GM20000 (cell line): ENCODE measurements around the gene CNPY1.

Source experiments
- DNase-seq: peaks from one replicate; pipeline ENCODE4 v3.0.0; 2012; ENCODE audit warnings: low spot score
- CTCF ChIP-seq: IDR thresholded peaks from 2 replicates; pipeline ENCODE4 v1.5.1; 2012; ENCODE audit warnings: mild to moderate bottlenecking, control low read depth; ENCODE audit errors: extremely low read depth, missing control alignments

Gene CNPY1

DNA sequence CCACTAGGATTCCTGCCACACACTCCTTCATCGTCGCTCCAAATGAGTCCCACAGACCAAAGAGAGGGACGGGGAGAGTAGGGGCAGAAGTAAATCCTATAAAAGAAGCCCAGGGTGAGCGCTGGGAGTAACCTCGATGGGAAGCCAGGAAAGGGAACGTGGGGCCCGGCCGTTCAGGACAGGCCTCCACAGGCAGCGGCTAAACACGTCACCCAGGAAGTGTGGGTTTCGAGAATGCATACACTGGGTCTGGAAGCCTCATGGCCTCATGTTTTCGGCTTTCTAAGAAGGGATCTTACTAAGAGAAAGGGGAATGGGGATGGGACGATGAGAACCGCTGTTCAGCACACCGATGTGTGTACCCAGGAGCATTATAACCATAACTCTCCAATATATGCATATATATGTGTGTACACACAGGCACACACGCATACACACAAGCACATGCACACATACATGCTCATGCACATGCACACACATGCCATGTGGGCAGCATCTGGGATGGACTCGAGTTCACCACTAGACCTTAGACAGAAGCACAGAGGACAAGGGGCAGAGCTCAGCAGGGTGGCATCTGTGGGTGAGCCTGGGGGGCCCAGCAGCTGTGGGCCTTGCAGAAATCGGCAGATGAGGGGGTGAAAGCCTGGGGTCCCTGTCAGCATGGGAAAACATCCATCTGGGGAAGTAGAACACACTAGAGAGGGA is 14.8 kb upstream of the CNPY1 start:
- DNase-seq = no peak
- no peak for TF ChIP-seq CTCF

DNA sequence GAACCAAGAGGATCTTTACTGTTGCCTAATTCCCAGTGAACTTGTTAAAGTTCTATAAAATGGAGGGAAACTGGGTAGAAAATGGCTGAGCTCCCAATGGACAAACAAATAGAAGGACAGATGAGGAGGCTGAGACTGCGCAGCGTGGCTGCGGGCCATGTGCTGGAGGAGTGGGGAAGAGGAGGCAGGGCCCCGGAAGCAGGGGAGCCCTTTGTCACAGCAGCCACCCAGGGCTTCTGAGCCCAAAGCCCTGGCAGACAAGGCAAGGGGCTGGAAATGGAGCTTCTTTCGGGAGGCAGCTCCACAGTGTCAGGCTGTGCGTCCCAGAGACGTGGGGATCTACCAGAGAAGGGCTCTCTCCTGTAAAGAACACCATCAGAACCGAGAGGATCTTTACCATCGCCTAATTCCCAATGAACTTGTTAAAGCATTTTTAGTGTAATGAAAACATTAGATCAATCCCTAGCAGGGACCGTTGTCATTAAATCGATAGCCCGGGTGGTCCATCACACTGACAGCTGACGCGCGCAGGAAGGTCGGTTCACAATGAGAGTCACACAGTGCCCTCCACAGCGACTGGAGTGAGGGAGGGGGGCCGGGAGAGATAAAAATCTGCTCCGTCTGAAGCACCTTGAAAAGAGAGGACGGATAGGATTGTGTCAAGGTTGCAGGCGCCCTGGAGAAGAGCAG is 14.0 kb upstream of the CNPY1 start:
- no peak for TF ChIP-seq CTCF
- DNase-seq = no peak

DNA sequence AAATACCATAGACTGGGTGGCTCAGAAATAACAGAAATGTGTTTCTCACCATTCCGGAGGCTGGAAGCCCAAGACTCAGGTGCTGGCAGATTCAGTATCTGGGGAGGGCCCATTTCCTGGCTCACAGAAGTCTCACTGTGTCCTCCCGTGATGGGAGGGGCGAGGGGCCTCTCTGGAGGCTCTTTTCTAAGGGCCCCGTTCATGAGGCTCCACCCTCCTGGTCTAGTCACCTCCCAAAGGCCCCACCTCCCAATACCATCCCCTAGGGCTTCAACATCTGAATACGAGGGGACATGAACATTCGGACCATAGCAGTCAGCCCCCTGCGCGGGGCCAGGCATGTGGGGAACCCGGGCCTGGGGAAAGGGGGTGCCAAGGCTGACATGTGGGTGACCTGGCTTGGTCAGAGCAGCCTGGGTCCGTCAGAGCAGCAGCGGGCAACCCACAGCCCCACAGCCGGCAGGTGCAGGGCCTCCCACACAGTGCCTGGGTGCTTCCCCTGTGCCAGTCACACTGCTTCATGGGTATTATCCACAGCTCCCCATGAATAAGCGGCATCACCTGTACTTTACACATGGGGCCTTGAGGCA is 13.3 kb upstream of the CNPY1 start:
- TF ChIP-seq CTCF = no peak
- DNase-seq = no peak

DNA sequence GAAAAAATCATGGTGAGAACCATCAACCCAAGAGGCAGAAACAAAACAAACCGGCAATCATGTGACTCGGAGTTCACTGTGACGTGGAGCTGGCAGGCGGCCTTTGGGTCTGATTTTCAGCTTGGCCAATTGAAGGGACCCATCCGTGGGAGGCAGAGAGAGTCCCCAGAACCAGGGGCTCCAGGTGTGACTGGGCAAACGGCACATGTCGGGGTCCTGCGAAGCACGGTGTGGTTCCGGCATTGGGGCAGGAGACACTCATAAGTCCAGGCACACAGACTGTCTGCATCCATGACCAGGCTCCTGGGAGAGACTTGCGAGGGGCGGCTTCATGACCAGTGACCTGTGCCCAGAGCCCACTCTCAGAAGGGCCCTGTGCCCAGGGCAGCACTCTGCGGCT is 12.6 kb upstream of the CNPY1 start:
- DNase-seq = no peak
- TF ChIP-seq CTCF = no peak

- DNase-seq = no peak
- TF ChIP-seq CTCF = no peak
Observed at GRCh38 chr7:155558351-155558750, 12.0 kb upstream of the CNPY1 start.

- DNase-seq = no peak
- TF ChIP-seq CTCF = no peak
Observed at GRCh38 chr7:155557778-155558177, 11.4 kb upstream of the CNPY1 start.

GRCh38 chr7:155556763-155557162 is 10.4 kb upstream of the CNPY1 start:
- TF ChIP-seq CTCF = no peak
- DNase-seq = no peak
